DOHH2 (cell line): ENCODE data around the gene ECE1.

Source experiments
- EZH2phosphoT487 ChIP-seq: fragments of 200-600 bp; sonication (generic); IDR thresholded peaks from 2 replicates; pipeline ENCODE4 v1.6.1; 2017; ENCODE audit warnings: borderline replicate concordance, mild to moderate bottlenecking, antibody characterized with exemption, low read length, moderate library complexity, mixed read lengths
- TF ChIP-seq, protein P1 (sequence below): fragments of 200-600 bp; sonication (generic); IDR thresholded peaks from one replicate; pipeline ENCODE4 v1.5.1; 2014; ENCODE audit warnings: antibody characterized with exemption, mild to moderate bottlenecking, low read depth, low read length; ENCODE audit not compliant: poor library complexity, severe bottlenecking

DNA sequence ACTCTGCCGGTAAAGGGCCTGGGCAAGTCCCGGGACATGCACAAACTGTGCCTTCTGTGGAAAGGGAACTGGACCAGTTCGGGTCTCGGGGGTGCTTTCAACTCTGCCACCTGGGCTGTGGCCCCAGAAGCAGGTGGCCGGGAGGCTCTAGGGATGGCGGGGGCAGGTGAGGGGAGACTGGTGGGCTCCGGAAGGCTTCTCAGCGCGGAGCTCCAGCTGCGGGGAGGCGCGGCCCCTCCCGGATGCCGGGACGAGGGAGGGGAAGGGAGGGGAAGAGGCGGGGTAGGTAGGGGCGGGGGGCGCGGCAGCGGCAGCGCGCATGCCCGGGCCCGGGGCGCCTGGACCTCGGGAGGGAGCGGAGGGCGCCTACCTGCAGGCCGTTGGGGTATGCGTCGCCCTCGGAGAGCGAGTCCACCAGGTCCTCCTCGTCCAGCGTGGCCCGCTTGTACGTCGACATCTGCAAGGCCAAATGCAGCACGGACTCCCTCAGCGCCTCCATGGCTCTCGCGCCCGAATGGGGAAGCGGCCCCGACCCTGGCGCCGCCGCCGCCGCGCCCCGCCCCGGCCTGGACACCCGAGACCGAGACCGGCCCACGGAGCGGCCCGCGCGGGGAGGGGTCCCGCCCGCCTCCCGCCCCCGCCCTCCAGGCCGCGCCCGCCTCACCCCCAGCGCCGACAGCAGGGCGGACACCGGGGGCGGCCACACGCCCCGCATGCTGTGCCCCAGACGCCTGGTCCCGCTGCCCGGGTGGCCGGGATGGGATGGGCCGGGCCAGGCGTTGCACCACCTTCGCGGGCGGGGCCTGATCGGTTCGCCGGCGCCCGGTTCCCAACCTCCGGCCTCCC lies at the start of gene ECE1:
- TF ChIP-seq, protein P1, sequence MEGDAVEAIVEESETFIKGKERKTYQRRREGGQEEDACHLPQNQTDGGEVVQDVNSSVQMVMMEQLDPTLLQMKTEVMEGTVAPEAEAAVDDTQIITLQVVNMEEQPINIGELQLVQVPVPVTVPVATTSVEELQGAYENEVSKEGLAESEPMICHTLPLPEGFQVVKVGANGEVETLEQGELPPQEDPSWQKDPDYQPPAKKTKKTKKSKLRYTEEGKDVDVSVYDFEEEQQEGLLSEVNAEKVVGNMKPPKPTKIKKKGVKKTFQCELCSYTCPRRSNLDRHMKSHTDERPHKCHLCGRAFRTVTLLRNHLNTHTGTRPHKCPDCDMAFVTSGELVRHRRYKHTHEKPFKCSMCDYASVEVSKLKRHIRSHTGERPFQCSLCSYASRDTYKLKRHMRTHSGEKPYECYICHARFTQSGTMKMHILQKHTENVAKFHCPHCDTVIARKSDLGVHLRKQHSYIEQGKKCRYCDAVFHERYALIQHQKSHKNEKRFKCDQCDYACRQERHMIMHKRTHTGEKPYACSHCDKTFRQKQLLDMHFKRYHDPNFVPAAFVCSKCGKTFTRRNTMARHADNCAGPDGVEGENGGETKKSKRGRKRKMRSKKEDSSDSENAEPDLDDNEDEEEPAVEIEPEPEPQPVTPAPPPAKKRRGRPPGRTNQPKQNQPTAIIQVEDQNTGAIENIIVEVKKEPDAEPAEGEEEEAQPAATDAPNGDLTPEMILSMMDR: no peak
- TF ChIP-seq EZH2phosphoT487: no peak
